DOHH2 (cell line): ENCODE data around the gene HLA-DRA.
"Not testable (repeated sequence)": the region's sequence is repeated elsewhere in the genome, so short reads cannot be mapped to it uniquely, and the experiment has no call there.

ENCODE experiments used
- H3F3A ChIP-seq: fragments of 200-600 bp; sonication (generic), shearing (Covaris generic); 2 replicates; pipeline ENCODE4 v1.6.0; 2016; ENCODE audit warnings: antibody characterized with exemption, mild to moderate bottlenecking; ENCODE audit not compliant: control insufficient read depth, insufficient read depth
- H3K27ac ChIP-seq: fragments of 200-600 bp; sonication (generic); 2 replicates; pipeline ENCODE4 v1.5.1; 2014; ENCODE audit warnings: low read depth, mild to moderate bottlenecking, low read length, moderate library complexity
- H3K27me3 ChIP-seq: fragments of 200-600 bp; sonication (generic); 2 replicates; pipeline ENCODE4 v1.6.1; 2014; ENCODE audit warnings: mild to moderate bottlenecking, low read length, mixed read lengths; ENCODE audit not compliant: control insufficient read depth
- H3K36me3 ChIP-seq: fragments of 200-600 bp; sonication (generic); 2 replicates; pipeline ENCODE4 v1.6.1; 2014; ENCODE audit warnings: mild to moderate bottlenecking, low read length, moderate library complexity, mixed read lengths; ENCODE audit not compliant: control insufficient read depth
- H3K4me1 ChIP-seq: fragments of 200-600 bp; sonication (generic); 2 replicates; pipeline ENCODE4 v1.6.1; 2014; ENCODE audit warnings: mild to moderate bottlenecking, low read length, mixed read lengths; ENCODE audit not compliant: control insufficient read depth
- H3K4me2 ChIP-seq: fragments of 200-600 bp; sonication (generic); 2 replicates; pipeline ENCODE4 v1.6.0; 2014; ENCODE audit warnings: mild to moderate bottlenecking, low read length, moderate library complexity
- H3K4me3 ChIP-seq: fragments of 200-600 bp; sonication (generic); 2 replicates; pipeline ENCODE4 v1.5.1; 2014; ENCODE audit warnings: mild to moderate bottlenecking, low read length, mixed read lengths
- H3K79me2 ChIP-seq: fragments of 200-600 bp; sonication (generic); 2 replicates; pipeline ENCODE4 v1.6.1; 2014; ENCODE audit warnings: mild to moderate bottlenecking, low read length, mixed read lengths; ENCODE audit not compliant: control insufficient read depth
- H3K9me2 ChIP-seq: fragments of 200-600 bp; sonication (generic); replicated peaks from 2 replicates; pipeline ENCODE4 v1.6.1; 2014; ENCODE audit warnings: mild to moderate bottlenecking, low read length, mixed read lengths; ENCODE audit not compliant: control insufficient read depth
- H3K9me3 ChIP-seq: fragments of 200-600 bp; sonication (generic); 2 replicates; pipeline ENCODE4 v1.6.1; 2014; ENCODE audit warnings: antibody characterized with exemption, low read length, mixed read lengths; ENCODE audit not compliant: control insufficient read depth, insufficient read depth
- H4K20me1 ChIP-seq: fragments of 200-600 bp; sonication (generic); 2 replicates; pipeline ENCODE4 v1.6.0; 2014; ENCODE audit warnings: low read depth, mild to moderate bottlenecking, antibody characterized with exemption, low read length, moderate library complexity; ENCODE audit not compliant: control insufficient read depth, insufficient read depth
- EZH2phosphoT487 ChIP-seq: fragments of 200-600 bp; sonication (generic); IDR thresholded peaks from 2 replicates; pipeline ENCODE4 v1.6.1; 2017; ENCODE audit warnings: borderline replicate concordance, mild to moderate bottlenecking, antibody characterized with exemption, low read length, moderate library complexity, mixed read lengths
- TF ChIP-seq, protein P1 (sequence below): fragments of 200-600 bp; sonication (generic); IDR thresholded peaks from one replicate; pipeline ENCODE4 v1.5.1; 2014; ENCODE audit warnings: antibody characterized with exemption, mild to moderate bottlenecking, low read depth, low read length; ENCODE audit not compliant: poor library complexity, severe bottlenecking

The HLA-DRA gene

DNA sequence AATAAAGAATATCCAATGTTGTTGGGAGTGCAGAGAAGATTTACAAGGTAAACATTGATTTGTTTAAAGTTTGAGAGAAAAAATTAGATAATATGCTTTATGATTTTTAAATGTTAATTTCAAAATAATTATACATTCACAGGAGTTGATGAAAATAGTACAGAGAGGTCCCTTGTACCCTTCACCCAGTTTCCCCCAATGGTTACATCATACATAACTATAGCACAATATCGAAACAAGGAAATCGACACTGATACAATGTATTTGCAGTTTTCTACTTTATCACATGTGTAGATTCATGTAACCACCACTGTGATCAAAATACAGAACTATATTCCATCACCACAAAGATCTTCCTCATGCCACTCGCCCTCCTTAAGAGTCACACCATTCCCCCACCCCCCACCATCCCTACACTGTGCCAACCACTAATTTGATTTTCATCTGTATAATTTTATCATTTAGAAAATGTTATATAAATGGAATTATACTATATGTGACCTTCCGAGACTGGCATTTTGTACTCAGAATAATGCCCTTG lies 11.7 kb upstream of the HLA-DRA start:
- no peaks in the 10 kb centered on the region for H3K9me3 ChIP-seq
- no peaks in the 10 kb centered on the region for H3K4me1 ChIP-seq
- no peaks in the 10 kb centered on the region for H4K20me1 ChIP-seq
- H3F3A ChIP-seq = no peaks in the 10 kb centered on the region
- no peak overlapping the region for H3K27ac ChIP-seq
- no peaks in the 10 kb centered on the region for H3K9me2 ChIP-seq
- TF ChIP-seq EZH2phosphoT487 = no peak
- TF ChIP-seq, protein P1, sequence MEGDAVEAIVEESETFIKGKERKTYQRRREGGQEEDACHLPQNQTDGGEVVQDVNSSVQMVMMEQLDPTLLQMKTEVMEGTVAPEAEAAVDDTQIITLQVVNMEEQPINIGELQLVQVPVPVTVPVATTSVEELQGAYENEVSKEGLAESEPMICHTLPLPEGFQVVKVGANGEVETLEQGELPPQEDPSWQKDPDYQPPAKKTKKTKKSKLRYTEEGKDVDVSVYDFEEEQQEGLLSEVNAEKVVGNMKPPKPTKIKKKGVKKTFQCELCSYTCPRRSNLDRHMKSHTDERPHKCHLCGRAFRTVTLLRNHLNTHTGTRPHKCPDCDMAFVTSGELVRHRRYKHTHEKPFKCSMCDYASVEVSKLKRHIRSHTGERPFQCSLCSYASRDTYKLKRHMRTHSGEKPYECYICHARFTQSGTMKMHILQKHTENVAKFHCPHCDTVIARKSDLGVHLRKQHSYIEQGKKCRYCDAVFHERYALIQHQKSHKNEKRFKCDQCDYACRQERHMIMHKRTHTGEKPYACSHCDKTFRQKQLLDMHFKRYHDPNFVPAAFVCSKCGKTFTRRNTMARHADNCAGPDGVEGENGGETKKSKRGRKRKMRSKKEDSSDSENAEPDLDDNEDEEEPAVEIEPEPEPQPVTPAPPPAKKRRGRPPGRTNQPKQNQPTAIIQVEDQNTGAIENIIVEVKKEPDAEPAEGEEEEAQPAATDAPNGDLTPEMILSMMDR = no peak
- no peaks in the 10 kb centered on the region for H3K36me3 ChIP-seq
- no peaks in the 10 kb centered on the region for H3K27me3 ChIP-seq
- H3K4me2 ChIP-seq = no peak overlapping the region
- no peak overlapping the region for H3K4me3 ChIP-seq
- no peaks in the 10 kb centered on the region for H3K79me2 ChIP-seq

DNA sequence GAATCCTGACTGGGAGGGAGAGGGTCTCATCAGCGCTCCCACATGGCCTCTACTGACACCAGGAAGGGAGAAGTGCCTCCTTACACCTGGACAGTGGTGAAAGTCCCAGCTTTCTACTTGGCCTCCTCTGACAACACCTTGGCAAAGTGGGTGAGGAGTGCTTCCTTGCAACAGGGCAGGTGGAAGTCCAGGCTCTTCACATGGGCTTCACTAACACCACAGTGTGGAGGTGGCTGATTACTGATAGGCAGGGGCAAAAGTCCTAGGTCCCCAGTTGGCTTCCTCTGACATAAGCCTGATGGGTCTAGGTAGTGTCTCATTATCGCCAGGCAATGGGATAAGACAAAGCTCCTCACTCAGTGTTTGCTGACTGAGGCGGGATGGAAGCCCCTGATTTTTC lies 9.5 kb upstream of the HLA-DRA start:
- no peak overlapping the region for H3K4me2 ChIP-seq
- no peaks in the 10 kb centered on the region for H3K79me2 ChIP-seq
- H3K9me3 ChIP-seq = no peaks in the 10 kb centered on the region
- no peaks in the 10 kb centered on the region for H3K4me1 ChIP-seq
- no peaks in the 10 kb centered on the region for H4K20me1 ChIP-seq
- no peak overlapping the region for H3K4me3 ChIP-seq
- H3K36me3 ChIP-seq = no peaks in the 10 kb centered on the region
- no peak overlapping the region for H3K27ac ChIP-seq
- H3K9me2 ChIP-seq = no peaks in the 10 kb centered on the region
- no peaks in the 10 kb centered on the region for H3F3A ChIP-seq
- no peak for TF ChIP-seq EZH2phosphoT487
- no peaks in the 10 kb centered on the region for H3K27me3 ChIP-seq

DNA sequence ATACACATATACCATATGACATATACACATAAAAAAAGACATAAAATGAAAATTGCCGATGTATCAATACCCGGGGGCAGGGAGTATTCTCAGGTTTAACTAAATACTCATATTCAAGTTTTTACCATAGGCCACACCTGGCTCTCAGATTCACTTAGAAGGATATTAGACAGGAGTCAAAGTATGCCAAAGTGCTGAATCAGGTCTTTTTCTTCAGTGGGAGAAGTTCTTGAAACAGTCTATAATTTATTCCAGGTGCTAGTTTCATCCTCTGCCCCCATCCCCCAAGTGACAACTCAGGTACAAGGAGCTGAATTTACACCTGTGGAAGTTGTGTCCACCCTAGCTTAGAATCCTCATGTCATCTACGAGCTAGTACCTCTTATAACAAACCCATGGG lies 8.5 kb upstream of the HLA-DRA start:
- Histone ChIP-seq H4K20me1 (no peaks in the 10 kb centered on the region), H3K27ac (no peak overlapping the region), H3F3A (no peaks in the 10 kb centered on the region), H3K9me2 (no peaks in the 10 kb centered on the region), H3K4me1 (peaks cover 4% of the 10 kb centered on the region), H3K9me3 (no peaks in the 10 kb centered on the region), H3K4me2 (no peak overlapping the region), H3K36me3 (no peaks in the 10 kb centered on the region), H3K79me2 (no peaks in the 10 kb centered on the region), H3K27me3 (no peaks in the 10 kb centered on the region), H3K4me3 (no peak overlapping the region)
- no peak for TF ChIP-seq EZH2phosphoT487
- TF ChIP-seq, protein P1 = no peak

DNA sequence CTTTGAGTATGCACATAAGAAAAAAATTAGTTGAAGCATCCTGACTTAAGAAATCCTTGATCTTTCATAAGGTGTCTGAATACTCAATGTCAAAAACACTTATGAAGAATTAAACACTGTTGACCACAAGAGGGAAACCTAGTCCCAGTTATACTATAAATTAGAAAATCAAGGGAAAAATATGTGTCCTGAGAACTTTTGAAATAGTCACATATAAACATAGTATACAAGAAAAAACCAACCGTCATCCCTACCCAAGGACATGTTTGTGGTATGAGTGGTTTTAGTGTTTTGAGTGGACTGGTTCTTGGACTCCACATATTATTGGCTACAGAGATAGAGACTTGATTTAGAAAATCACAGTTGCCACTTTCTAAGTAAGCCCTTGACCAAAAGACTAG lies 7.6 kb upstream of the HLA-DRA start:
- Histone ChIP-seq H3K9me2 (no peaks in the 10 kb centered on the region), H3K4me2 (no peak overlapping the region), H3K9me3 (no peaks in the 10 kb centered on the region), H4K20me1 (no peaks in the 10 kb centered on the region), H3K36me3 (no peaks in the 10 kb centered on the region), H3F3A (no peaks in the 10 kb centered on the region), H3K79me2 (no peaks in the 10 kb centered on the region), H3K27me3 (no peaks in the 10 kb centered on the region), H3K27ac (no peak overlapping the region), H3K4me1 (peaks cover 13% of the 10 kb centered on the region), H3K4me3 (no peak overlapping the region)
- TF ChIP-seq, protein P1 = peak; percentile 55
- TF ChIP-seq EZH2phosphoT487 = no peak

DNA sequence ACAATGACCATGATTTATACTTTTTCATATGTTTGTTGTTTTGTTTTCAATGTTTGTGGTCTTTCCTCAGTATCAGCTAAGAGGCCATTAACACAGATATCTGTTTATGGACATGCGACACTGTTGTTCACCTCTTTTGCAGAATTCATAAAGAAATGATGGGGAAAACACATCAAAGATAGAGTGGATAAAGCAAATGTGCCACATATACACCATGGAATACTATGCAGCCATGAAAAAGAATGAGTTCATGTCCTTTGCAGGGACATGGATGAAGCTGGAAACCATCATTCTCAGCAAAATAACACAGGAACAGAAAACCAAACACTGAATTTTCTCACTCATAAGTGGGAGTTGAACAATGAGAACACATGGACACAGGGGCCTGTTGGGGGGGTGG lies 5.7 kb upstream of the HLA-DRA start:
- not testable (repeated sequence) for H3K4me2 ChIP-seq, H3K9me3 ChIP-seq, H3K4me3 ChIP-seq, H4K20me1 ChIP-seq, H3F3A ChIP-seq, H3K27ac ChIP-seq, H3K79me2 ChIP-seq, H3K36me3 ChIP-seq, H3K27me3 ChIP-seq, H3K9me2 ChIP-seq
- peaks cover 30% of the 10 kb centered on the region for H3K4me1 ChIP-seq
